Vagina (tissue), 2 donors: ENCODE data around the gene CD58. TPM values are rescaled to one million over a fixed set of nuclear protein-coding genes. Genes with fewer than 3 reads are reported as not detected.
"Not testable (repeated sequence)": the region's sequence is repeated elsewhere in the genome, so short reads cannot be mapped to it uniquely, and the experiment has no call there.

Experiments
- DNase-seq, 2 donors: peaks; one replicate each; pipeline ENCODE4 v3.0.0-alpha.2; 2017; ENCODE audit errors: extremely low spot score in 2 of 2
- H3K27ac ChIP-seq: fragments of 200-600 bp; sonication (generic); one replicate; pipeline ENCODE4 v1.5.1; 2019
- H3K27me3 ChIP-seq: fragments of 200-600 bp; sonication (generic); one replicate; pipeline ENCODE4 v1.5.1; 2019
- H3K36me3 ChIP-seq, 2 donors: fragments of 200-600 bp; sonication (generic); one replicate each; pipeline ENCODE4 v1.5.1; 2017 to 2019
- H3K4me1 ChIP-seq: fragments of 200-600 bp; sonication (generic); one replicate; pipeline ENCODE4 v1.5.1; 2019
- H3K4me3 ChIP-seq, 2 donors: fragments of 200-600 bp; sonication (generic); 1 replicate in 1 of 2; 2 replicates in 1 of 2; pipeline ENCODE4 v1.5.1; 2016 to 2019
- H3K9me3 ChIP-seq: fragments of 200-600 bp; sonication (generic); one replicate; pipeline ENCODE4 v1.5.1; 2019
- POLR2A ChIP-seq, 2 donors: fragments of 450-650 bp; IDR thresholded peaks; one replicate each; pipeline ENCODE4 v1.6.1; 2017; ENCODE audit warnings: antibody characterized with exemption in 2 of 2, mild to moderate bottlenecking in 2 of 2, moderate library complexity in 2 of 2
- POLR2AphosphoS5 ChIP-seq, 2 donors: sonication (generic); formaldehyde crosslinking; IDR thresholded peaks; one replicate each; pipeline ENCODE4 v1.9.0; 2017; ENCODE audit warnings: antibody characterized with exemption in 2 of 2, mild to moderate bottlenecking in 2 of 2, low read depth in 1 of 2; ENCODE audit not compliant: insufficient read depth in 1 of 2
- intact Hi-C: fragments of 100-400 bp; cut with DNase I; formaldehyde crosslinking; loops from one replicate; pipeline ENCODE4 v1.15.1; 2023
- total RNA-seq: library from RNA; depleted of rRNA; stranded (reverse); fragments of >200 nt; gene quantifications from one replicate; pipeline ENCODE4 v1.2.3, GENCODE V29; 2016
- TF ChIP-seq, protein P1 (sequence below), 3 experiments: fragments of 450-650 bp in 2 of 3; fragments of 200-600 bp in 1 of 3; sonication (generic) in 1 of 3; IDR thresholded peaks; one replicate each; pipeline ENCODE4 v1.5.1; 2017 to 2019; ENCODE audit warnings: antibody characterized with exemption in 3 of 3, mild to moderate bottlenecking in 2 of 3, moderate library complexity in 2 of 3

The CD58 gene
- total RNA-seq, 1 donor from 2014 or later = 54.5 TPM

DNA sequence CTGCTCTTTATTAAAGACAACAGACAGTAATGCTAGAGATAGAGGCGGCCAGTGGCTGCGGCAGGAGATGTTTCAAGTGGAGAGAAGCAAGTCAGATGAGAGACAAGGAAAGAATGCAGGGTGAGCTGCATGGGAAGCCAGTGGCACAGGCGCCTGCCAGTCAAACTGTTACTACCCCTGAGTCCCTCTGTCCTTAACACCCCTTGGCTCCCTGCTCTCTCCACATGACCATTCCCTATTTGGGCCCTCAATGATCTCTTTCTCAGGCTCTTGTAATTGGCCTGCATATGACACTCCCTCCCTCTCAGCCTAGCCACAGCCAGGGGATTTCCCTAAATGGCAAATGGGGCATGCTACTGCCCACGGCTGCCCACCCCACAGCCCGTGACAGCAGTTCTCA is 22.6 kb upstream of the CD58 start:
- DNase-seq, H3K4me3 ChIP-seq, H3K27ac ChIP-seq, H3K36me3 ChIP-seq, intact Hi-C loops, H3K9me3 ChIP-seq, H3K4me1 ChIP-seq, H3K27me3 ChIP-seq: not testable (repeated sequence)

- H3K27ac ChIP-seq, DNase-seq, H3K36me3 ChIP-seq, H3K9me3 ChIP-seq, H3K27me3 ChIP-seq, H3K4me3 ChIP-seq, intact Hi-C loops, H3K4me1 ChIP-seq: not testable (repeated sequence)
Observed at GRCh38 chr1:116591951-116592605, 21.3 kb upstream of the CD58 start.

GRCh38 chr1:116591006-116591950 is 20.5 kb upstream of the CD58 start:
- H3K4me1 ChIP-seq, H3K27ac ChIP-seq, H3K36me3 ChIP-seq, DNase-seq, H3K27me3 ChIP-seq, H3K9me3 ChIP-seq, H3K4me3 ChIP-seq, intact Hi-C loops: not testable (repeated sequence)

DNA sequence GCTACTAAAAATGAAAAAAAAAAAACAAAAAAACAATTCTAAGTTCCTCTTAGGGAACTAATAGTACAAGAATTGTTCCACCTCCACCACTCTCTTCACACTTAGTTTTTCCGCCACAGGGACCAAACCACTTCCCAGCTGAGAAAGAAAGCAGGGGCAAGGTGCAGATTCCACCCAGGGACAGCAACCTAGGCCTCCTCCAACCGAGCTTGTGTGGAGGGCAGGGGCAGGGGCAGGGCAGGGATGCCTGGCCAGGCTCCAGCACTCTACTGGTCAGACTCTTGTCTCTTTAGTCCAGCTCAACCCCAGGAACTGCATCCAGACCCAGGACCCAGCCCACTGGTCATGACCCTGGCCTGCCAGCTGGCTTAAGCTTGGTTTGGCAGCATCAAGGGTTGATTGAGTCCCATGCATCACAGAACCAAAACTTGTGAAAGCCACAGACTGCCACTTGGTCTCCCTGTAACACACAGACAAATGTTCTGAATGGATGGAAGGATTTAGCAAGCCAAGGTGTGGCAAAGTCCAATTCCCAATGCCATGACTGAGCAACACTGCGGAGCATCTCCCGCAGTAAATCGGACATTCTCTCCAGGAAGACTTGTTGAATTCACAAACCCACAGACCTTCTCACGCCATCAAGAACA is 19.7 kb upstream of the CD58 start:
- intact Hi-C loops, H3K27ac ChIP-seq, H3K4me1 ChIP-seq, H3K4me3 ChIP-seq, DNase-seq, H3K36me3 ChIP-seq, H3K27me3 ChIP-seq, H3K9me3 ChIP-seq: not testable (repeated sequence)

DNA sequence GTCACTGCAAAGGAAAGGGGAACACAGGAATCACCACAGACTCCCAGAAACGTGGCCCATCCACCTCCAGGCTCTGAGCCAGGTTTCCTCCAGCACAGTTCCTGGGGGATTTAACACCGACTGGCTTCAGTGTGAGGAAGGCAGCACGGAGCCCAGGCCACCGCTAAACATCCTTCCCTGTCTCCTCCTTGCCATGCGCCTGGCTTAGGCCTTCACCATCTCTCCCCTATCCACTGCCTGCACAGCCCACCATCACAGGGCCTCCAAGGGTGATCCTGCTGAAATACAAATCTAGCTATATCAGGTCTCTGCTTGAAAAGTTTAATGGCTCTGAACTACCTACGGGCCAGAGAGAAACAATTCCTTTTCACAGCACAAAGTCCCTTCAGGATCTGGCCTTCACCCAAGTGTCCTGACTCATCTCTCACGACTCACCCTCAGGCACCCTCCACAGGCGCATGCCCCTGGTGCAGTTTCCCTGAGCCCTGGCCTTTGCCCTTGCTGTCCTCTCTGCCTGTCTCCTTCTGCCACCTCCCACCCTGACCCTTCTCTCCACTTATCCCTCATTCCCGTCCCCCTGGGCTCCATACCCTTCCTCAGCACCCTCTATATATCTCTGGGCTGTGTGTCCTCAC is 18.4 kb upstream of the CD58 start:
- H3K27ac ChIP-seq, H3K4me1 ChIP-seq, H3K9me3 ChIP-seq, DNase-seq, H3K4me3 ChIP-seq, intact Hi-C loops, H3K27me3 ChIP-seq, H3K36me3 ChIP-seq: not testable (repeated sequence)

- intact Hi-C loops = no loop called here
Observed at GRCh38 chr1:116587501-116588227, 16.8 kb upstream of the CD58 start.

GRCh38 chr1:116586741-116587143 is 15.9 kb upstream of the CD58 start:
- intact Hi-C loops = no loop called here
- TF ChIP-seq POLR2AphosphoS5 (IDR thresholded peaks at IDR 0.05; ENCODE audit: insufficient read depth in 1 of 2, low read depth in 1 of 2) (no peak), POLR2A (IDR thresholded peaks at IDR 0.05) (no peak)
- TF ChIP-seq, protein P1, sequence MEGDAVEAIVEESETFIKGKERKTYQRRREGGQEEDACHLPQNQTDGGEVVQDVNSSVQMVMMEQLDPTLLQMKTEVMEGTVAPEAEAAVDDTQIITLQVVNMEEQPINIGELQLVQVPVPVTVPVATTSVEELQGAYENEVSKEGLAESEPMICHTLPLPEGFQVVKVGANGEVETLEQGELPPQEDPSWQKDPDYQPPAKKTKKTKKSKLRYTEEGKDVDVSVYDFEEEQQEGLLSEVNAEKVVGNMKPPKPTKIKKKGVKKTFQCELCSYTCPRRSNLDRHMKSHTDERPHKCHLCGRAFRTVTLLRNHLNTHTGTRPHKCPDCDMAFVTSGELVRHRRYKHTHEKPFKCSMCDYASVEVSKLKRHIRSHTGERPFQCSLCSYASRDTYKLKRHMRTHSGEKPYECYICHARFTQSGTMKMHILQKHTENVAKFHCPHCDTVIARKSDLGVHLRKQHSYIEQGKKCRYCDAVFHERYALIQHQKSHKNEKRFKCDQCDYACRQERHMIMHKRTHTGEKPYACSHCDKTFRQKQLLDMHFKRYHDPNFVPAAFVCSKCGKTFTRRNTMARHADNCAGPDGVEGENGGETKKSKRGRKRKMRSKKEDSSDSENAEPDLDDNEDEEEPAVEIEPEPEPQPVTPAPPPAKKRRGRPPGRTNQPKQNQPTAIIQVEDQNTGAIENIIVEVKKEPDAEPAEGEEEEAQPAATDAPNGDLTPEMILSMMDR (IDR thresholded peaks at IDR 0.05) = no peak

More at GRCh38 chr1:116587501-116588227, 16.8 kb upstream of the CD58 start:
- Histone ChIP-seq H3K4me3 (no peak overlapping the region), H3K36me3 (no peaks in the 10 kb centered on the region), H3K27me3 (no peaks in the 10 kb centered on the region), H3K9me3 (no peaks in the 10 kb centered on the region), H3K4me1 (no peaks in the 10 kb centered on the region), H3K27ac (no peak overlapping the region)
- DNase-seq = no peak
- TF ChIP-seq POLR2AphosphoS5 (IDR thresholded peaks at IDR 0.05; ENCODE audit: insufficient read depth in 1 of 2, low read depth in 1 of 2) (no peak), POLR2A (IDR thresholded peaks at IDR 0.05) (no peak)
- TF ChIP-seq, protein P1 (IDR thresholded peaks at IDR 0.05) = no peak

More at GRCh38 chr1:116586741-116587143, 15.9 kb upstream of the CD58 start:
- H3K9me3 ChIP-seq = no peaks in the 10 kb centered on the region
- H3K36me3 ChIP-seq = no peaks in the 10 kb centered on the region
- H3K4me3 ChIP-seq = no peak overlapping the region
- H3K27ac ChIP-seq = no peak overlapping the region
- H3K4me1 ChIP-seq = no peaks in the 10 kb centered on the region
- no peak for DNase-seq
- H3K27me3 ChIP-seq = no peaks in the 10 kb centered on the region
